ENCODE results near the gene ECD.

- TF ChIP-seq CTCF (conservative IDR thresholded peaks at IDR 0.05) (no peak), ZFX (IDR thresholded peaks at IDR 0.05) (no peak)
Observed at GRCh38 chr10:73088304-73088703, 79.5 kb downstream of the ECD start.

All from C4-2B (cell line).